Stomach smooth muscle (tissue), 2 donors: Measurements from ENCODE around the gene TADA2A.

Source experiments
- H3K27ac ChIP-seq: one replicate; pipeline ENCODE4 v1.7.0; 2013; ENCODE audit warnings: mild to moderate bottlenecking, low read length, inconsistent platforms
- H3K27me3 ChIP-seq, 2 donors: one replicate each; pipeline ENCODE4 v1.7.0; 2013; ENCODE audit warnings: low read length in 2 of 2; ENCODE audit not compliant: insufficient read depth in 2 of 2, control insufficient read depth in 1 of 2
- H3K36me3 ChIP-seq, 2 donors: one replicate each; pipeline ENCODE4 v1.7.0; 2013; ENCODE audit warnings: low read length in 2 of 2; ENCODE audit not compliant: control insufficient read depth in 2 of 2, insufficient read depth in 2 of 2
- H3K4me1 ChIP-seq: one replicate; pipeline ENCODE4 v1.7.0; 2013; ENCODE audit warnings: low read length; ENCODE audit not compliant: control insufficient read depth, insufficient read depth
- H3K4me3 ChIP-seq, 2 donors: one replicate each; pipeline ENCODE4 v1.7.0; 2013; ENCODE audit warnings: low read length in 2 of 2
- H3K9ac ChIP-seq, 2 donors: one replicate each; pipeline ENCODE4 v1.7.0; 2013; ENCODE audit warnings: low read length in 2 of 2, mild to moderate bottlenecking in 1 of 2
- H3K9me3 ChIP-seq, 2 donors: one replicate each; pipeline ENCODE4 v1.7.0; 2013; ENCODE audit warnings: low read length in 2 of 2; ENCODE audit not compliant: control insufficient read depth in 2 of 2
- donor health status: healthy.
- donor health status: Pancreatic carcinoma.

Gene TADA2A

GRCh38 chr17:37481001-37481665 lies 74.4 kb downstream of the TADA2A start:
- H3K27me3 ChIP-seq = no peaks in the 10 kb centered on the region
- H3K27ac ChIP-seq = no peak overlapping the region
- H3K36me3 ChIP-seq = peaks cover 11 to 17% of the 10 kb centered on the region in 2 donors
- H3K9ac ChIP-seq = no peak overlapping the region
- H3K9me3 ChIP-seq = no peaks in the 10 kb centered on the region
- peaks cover 8% of the 10 kb centered on the region for H3K4me1 ChIP-seq
- no peak overlapping the region for H3K4me3 ChIP-seq

GRCh38 chr17:37483311-37484039 lies 76.8 kb downstream of the TADA2A start:
- H3K4me3 ChIP-seq = no peak overlapping the region
- peak overlapping the region; percentile 3 for H3K27ac ChIP-seq
- no peaks in the 10 kb centered on the region for H3K27me3 ChIP-seq
- H3K9ac ChIP-seq = no peak overlapping the region
- no peaks in the 10 kb centered on the region for H3K9me3 ChIP-seq
- H3K4me1 ChIP-seq = peaks cover 9% of the 10 kb centered on the region
- peaks cover 0 to 4% of the 10 kb centered on the region in 2 donors for H3K36me3 ChIP-seq

DNA sequence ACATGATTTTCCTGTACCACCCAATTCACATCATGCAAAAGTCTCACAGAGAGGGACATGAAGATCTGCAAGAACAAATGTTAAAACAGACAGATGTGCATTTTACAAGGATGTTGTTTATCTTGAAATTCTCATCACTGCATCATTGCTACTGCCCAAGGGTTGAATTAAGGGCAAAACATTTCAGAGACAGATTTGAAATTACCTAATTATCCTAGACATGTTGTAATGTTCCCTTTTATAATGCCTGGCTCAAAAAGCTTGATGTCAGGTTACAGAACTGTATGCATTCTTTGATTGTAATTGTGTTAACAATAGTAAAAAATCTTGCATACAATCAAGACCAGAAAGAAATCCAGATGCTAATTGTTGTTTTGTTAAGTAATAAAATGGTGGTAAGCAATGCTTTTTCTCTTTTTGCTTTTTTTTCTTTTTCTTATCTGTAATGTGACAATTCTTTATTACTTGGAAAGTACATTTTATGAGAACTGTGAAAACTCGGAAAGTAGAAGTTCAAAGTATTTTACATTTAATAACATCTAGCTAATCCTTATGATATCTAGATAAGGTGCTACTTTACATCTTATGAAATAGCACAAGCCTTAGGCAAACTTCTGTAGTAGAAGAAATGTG lies 79.4 kb downstream of the TADA2A start:
- Histone ChIP-seq H3K4me3 (no peak overlapping the region), H3K36me3 (no peaks in the 10 kb centered on the region), H3K27me3 (no peaks in the 10 kb centered on the region), H3K9me3 (no peaks in the 10 kb centered on the region), H3K9ac (no peak overlapping the region), H3K4me1 (peaks cover 19% of the 10 kb centered on the region), H3K27ac (no peak overlapping the region)

DNA sequence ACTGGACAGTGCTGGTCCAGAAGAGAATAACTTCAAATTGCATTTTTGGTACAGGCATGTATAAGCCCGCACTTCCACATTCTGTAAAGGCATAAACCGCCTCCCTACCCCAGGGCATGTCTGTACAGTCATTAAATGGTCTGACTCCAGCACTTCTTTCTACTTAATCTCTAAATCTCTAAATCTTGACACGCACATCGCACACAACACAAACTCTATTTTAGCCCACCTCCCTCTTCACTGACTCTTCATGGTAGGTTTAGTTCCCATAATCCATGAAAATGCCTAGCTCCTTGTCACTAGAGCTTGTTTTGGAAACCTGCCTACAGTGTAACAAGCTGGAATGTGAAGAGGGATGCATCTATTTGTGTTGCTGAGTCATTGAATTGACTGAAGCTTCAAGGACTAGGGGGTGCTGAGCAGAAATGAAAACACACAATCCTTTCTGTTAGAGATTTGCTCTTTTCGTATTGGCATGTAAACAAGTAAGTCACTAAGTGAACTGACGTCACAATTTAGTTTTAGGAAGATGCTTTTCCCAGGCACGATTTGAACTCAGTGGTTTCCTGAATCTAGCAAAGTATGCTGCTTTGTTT lies 81.4 kb downstream of the TADA2A start:
- peak overlapping the region; percentile 85 to 96 for H3K4me3 ChIP-seq
- peak overlapping the region in 1 of 2 donors; percentile 72 for H3K9ac ChIP-seq
- no peaks in the 10 kb centered on the region for H3K9me3 ChIP-seq
- no peaks in the 10 kb centered on the region for H3K36me3 ChIP-seq
- H3K4me1 ChIP-seq = peaks cover 24% of the 10 kb centered on the region
- no peak overlapping the region for H3K27ac ChIP-seq
- H3K27me3 ChIP-seq = no peaks in the 10 kb centered on the region

GRCh38 chr17:37488607-37489196 lies 82.0 kb downstream of the TADA2A start:
- Histone ChIP-seq H3K9me3 (no peaks in the 10 kb centered on the region), H3K4me1 (peaks cover 21% of the 10 kb centered on the region), H3K4me3 (peak overlapping the region; percentile 85 to 96), H3K27me3 (no peaks in the 10 kb centered on the region), H3K9ac (peak overlapping the region; percentile 72 to 73), H3K36me3 (no peaks in the 10 kb centered on the region), H3K27ac (peak overlapping the region; percentile 53)

DNA sequence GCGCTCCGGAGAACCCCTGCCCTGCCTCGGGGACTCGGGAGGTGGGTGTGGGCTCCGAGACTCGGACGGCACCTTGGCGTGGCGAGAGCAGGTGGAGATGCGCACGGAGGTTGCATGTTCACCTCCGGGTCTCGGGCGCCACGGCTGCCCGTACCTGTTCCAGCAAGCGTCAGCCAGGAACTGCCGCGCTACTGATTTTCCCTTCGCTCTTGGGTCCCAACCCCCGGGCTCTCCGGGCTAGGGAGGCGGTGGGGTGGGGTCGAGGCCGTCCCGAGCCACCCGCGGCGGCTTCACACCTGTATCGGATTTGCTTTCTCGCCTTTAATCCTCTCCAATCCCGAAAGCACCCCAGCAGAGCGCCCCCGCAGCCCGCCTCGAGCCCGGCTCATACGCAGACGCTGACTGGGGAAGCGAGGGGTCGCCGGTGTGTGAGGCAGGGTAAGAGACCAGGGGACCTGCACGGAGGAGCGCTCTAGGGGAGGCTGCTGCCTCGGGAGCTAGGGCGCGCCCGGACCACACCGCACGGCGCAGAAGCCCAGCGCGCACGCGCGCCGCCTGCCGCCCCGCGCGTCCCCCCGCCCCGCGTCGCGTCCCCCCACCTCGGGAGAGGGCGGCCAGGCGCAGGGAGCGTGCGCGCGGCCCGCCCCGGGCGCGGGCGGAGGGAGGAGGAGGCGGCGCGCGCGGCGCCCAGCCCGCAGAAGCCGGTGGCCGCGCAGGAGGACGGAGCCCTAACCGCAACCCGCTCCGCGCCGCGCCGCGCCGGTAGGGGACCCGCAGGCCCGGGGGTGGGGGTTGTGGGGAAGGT lies 82.7 kb downstream of the TADA2A start, which contains the start of gene DUSP14:
DUSP14 (plus strand) TSS at position 695 of the 805 bp plus-strand sequence. CDS start 22,382 bp downstream, outside the sequence.
- H3K9me3 ChIP-seq = no peaks in the 10 kb centered on the region
- no peaks in the 10 kb centered on the region for H3K36me3 ChIP-seq
- H3K4me1 ChIP-seq = peaks cover 21% of the 10 kb centered on the region

GRCh38 chr17:37490022-37490587 lies 83.4 kb downstream of the TADA2A start:
- peak overlapping the region; percentile 76 for H3K27ac ChIP-seq
- peak overlapping the region; percentile 81 to 97 for H3K4me3 ChIP-seq
- H3K36me3 ChIP-seq = no peaks in the 10 kb centered on the region
- no peaks in the 10 kb centered on the region for H3K9me3 ChIP-seq
- H3K9ac ChIP-seq = peak overlapping the region; percentile 60 to 77
- H3K27me3 ChIP-seq = no peaks in the 10 kb centered on the region
- peaks cover 21% of the 10 kb centered on the region for H3K4me1 ChIP-seq

More for the DNA sequence above, 82.7 kb downstream of the TADA2A start, which contains the start of gene DUSP14:
- Histone ChIP-seq H3K4me3 (peak within 1 kb of the TSS; percentile 85 to 97), H3K9ac (peak within 1 kb of the TSS; percentile 73 to 77), H3K27me3 (no peaks in the 10 kb centered on the region), H3K27ac (peak within 1 kb of the TSS; percentile 76)

DNA sequence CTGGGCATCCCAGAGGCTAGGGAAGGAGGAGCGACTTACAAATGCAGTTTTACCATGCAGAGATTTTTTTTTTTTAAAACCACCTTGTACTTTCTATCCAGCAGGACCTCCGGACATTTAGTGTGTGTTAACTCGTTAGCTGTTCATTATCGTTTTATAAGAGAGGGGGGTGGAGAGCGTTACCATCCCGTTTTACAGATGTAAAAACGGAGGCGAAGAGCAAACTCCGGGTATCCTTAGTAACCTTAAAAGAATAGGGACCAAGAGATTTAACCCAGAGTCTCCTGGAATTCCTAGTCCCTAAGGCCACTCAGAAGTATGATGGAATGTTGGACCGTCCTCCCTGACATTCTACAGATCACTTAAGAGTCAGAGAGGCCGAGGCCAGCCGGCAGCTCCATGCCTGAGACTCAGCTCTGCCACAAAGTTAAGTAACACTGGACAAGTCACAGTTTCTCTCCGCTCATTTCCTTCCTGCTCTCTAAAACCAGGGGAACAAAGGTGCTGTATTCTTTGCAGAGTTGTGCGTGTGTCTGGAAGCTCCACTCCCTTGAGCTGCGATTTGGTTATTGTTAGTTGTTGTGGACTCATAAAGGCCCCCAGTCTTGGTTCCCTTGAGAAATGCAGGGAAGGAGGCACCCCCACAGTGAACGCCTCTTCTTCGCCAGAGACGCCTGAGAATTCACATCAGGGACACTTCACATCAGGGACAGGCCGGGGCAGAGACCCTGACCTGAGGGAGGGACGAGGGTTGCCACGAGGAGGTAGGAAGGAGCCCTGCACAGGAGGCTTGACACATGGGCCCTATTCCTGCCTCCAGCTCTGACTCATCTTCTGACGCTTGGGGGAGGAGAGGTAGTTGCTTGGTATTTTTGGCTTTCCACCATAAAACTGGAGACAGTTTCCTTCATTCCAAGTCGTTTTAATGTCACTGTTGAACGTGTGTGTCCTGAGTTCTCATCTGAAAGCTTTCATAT lies 84.2 kb downstream of the TADA2A start:
- Histone ChIP-seq H3K4me1 (peaks cover 21% of the 10 kb centered on the region), H3K9me3 (no peaks in the 10 kb centered on the region), H3K9ac (peak overlapping the region; percentile 60 to 77), H3K27me3 (no peaks in the 10 kb centered on the region), H3K36me3 (no peaks in the 10 kb centered on the region), H3K27ac (peak overlapping the region; percentile 76), H3K4me3 (peak overlapping the region; percentile 81 to 97)

GRCh38 chr17:37492167-37492566 lies 85.5 kb downstream of the TADA2A start:
- H3K9ac ChIP-seq = peak overlapping the region; percentile 7 to 54
- no peaks in the 10 kb centered on the region for H3K9me3 ChIP-seq
- peak overlapping the region; percentile 76 for H3K27ac ChIP-seq

More at GRCh38 chr17:37492167-37492566, 85.5 kb downstream of the TADA2A start:
- H3K4me3 ChIP-seq = peak overlapping the region; percentile 81 to 97
- H3K36me3 ChIP-seq = no peaks in the 10 kb centered on the region
- no peaks in the 10 kb centered on the region for H3K27me3 ChIP-seq
- peaks cover 21% of the 10 kb centered on the region for H3K4me1 ChIP-seq
